ENCODE measurements around the gene IQCF2.
"Not testable (repeated sequence)": the region's sequence is repeated elsewhere in the genome, so short reads cannot be mapped to it uniquely, and the experiment has no call there.

Gene IQCF2

DNA sequence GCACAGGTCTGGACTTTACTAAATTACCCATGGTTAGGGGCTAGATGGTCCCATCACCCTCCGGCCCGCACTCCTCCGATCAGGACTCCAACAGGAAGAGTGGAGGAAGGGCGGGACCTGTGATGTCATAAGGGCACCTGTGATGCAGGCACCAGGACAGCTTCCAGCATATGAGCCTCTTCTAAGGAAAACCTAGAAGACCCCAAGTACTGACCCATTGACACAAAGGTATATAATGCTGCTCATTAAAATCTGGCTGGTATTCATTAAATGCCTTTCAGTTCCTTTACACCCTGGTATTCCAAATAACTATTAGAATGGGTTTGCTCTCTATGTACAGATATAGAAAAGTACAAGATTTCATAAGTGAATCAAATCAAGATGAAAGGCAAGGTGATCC, 14.1 kb downstream of the IQCF2 start, which contains the start of gene IQCF5:
Gene IQCF5, minus strand, starts transcription at position 101 of the 400 bp plus-strand sequence. Its CDS starts 70 bp downstream, at position 31.
- in situ Hi-C loops (cut with MboI; ENCODE audit: low sequenced_read_pairs): no loop called here

DNA sequence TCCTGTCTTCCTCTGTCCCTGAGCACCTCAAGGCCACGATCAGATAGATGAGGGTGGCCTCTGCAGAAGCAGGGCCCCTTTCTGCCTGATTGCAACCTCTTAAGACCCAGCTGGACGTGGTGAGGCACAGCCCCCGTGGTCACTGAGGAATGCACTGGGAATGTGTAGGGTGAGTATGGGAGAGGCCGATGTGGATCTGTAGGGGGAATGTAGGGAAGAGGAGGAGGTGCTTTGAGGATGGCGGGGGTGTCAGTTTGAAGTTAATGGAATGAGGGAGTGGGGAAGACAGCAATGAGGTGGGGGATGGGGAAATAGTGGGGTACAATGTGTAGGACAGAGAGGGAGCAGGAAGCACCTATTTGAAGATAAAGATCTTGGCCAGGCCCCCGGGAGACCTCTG, 14.8 kb downstream of the IQCF2 start:
- in situ Hi-C loops (cut with MboI; ENCODE audit: low sequenced_read_pairs): no loop called here

- in situ Hi-C loops (cut with MboI; ENCODE audit: low sequenced_read_pairs): no loop called here
Observed at GRCh38 chr3:51879937-51880336, 18.5 kb downstream of the IQCF2 start.

DNA sequence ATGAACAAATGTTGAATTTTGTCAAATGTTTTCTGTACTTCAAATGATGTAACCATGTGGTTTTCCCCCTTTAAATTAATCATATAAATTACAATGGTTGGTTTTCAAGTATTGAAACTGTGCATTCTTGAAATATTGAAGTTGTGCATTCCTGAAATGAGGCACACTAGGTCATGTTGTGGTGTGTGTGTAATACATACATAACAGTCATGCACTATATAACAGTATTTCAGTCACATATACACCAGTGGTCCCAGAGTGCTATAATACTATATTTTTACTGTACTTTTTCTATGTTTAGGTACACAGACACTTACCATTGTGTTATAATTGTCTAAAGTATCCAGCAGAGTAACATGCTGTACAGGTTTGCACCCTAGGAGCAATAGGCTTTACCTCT, 25.0 kb downstream of the IQCF2 start:
- in situ Hi-C loops (cut with MboI; ENCODE audit: low sequenced_read_pairs): no loop called here

GRCh38 chr3:51887620-51888019, 26.2 kb downstream of the IQCF2 start:
- in situ Hi-C loops (cut with MboI; ENCODE audit: low sequenced_read_pairs): no loop called here

DNA sequence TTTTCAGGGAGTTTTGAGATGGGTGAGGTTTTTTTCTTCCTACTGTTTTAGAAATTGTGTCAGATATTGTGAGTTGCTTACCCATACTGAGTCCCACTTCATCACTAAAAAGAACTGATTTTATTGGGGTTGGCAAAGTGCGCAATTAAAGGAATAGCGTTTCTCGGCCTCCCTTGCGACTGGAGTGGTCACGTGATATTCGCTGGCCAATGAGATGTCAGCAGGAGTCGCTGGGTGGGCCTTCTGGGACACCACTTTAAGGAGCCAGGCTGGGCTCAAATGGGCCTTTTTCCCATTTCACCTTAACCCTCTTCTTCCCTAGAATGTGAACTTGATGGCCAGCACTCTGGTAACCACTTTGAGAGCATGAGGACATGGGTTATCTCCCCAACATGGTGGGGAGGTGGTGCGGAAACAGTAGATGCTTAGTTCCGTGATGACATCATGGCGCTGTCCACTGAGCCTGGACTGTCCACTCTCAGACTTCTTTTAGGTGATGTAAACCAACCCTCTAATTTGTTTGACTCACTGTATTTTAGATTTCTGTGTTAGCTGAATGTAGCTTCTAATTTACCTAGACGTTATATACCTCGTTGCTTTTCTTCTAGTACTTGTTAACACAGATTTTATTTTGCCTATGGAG, 27.2 kb downstream of the IQCF2 start:
- in situ Hi-C loops (cut with MboI; ENCODE audit: low sequenced_read_pairs): no loop called here

DNA sequence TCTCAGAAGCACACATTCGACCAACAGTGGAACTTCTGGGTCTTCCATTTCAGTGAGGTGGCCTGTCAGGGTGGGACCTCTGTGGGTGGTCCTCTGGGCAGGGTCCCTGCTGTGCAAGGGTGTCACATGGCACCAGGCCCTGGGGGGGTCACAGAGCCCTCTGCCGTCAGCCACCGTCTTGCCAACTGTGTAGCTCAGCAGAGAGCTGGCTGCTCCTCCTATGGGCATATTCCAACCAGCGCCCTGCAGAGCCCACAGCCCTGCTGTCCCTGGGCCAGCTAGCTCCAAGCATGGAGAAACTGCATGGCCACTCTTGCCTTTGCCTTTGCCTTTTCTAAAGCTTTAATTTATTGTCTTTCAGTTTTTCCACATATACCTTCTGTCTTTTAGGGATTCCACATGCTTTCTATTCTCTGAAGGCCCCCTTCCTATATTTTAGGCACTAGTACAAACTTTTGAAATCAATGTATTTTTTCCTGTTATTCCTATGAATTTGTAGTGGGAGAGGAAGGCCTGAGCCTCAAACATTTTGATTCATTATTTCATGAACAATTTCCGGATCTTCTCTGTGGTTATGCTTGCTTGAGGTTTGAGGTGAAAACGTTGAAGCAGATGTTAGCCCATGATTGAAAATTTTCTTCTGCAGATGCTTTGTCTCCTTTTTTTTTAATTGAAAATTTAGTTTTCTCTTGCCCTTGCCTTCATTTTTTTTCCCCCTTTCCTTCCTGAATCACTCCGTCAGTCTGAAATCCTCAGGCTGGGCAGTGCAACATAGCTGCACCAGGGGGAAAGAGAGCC, 30.0 kb downstream of the IQCF2 start:
- in situ Hi-C loops (cut with MboI; ENCODE audit: low sequenced_read_pairs): no loop called here

DNA sequence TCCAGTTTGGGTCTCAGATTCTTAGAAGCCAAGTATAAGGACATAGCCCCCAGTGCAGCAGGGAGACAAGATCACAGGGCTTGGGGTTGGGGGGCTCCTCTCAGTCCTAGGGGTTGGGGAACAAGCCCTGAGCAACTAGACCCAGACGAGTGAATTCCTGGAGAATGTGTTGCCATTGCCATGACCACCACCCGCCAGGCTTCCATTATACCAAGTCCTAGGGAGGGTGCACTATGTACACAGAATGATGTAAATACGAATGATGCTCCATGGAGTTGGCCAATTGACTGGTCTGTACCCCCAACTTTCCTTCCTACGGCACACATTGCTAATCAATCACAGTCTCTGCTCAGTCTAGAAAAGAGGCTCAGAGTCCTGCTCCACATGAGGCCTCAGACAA, 33.0 kb downstream of the IQCF2 start:
- in situ Hi-C loops (cut with MboI; ENCODE audit: low sequenced_read_pairs): no loop called here

GRCh38 chr3:51894939-51895338, 33.5 kb downstream of the IQCF2 start:
- in situ Hi-C loops (cut with MboI; ENCODE audit: low sequenced_read_pairs): no loop called here

GRCh38 chr3:51896607-51897305, 35.3 kb downstream of the IQCF2 start:
- in situ Hi-C loops (cut with MboI; ENCODE audit: low sequenced_read_pairs): no loop called here

DNA sequence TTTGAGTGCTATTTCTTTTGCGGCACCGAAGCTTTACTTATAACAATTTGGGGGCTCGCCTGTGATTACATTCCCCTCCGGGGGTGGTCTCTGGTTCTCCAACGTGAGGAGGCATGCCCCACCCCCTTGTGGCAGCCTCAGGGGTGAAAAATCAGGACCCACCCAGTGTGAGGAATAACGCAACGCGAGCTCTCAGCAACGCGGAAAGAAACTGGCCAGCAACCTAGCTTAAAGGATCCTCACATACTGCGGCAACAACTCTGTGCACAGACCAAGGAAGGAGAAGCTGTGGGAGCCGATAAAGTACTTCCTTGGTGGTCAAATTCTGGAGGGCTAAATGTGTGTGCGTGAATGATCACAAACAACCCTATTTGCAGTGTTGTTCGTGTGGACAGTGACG, 36.0 kb downstream of the IQCF2 start:
- in situ Hi-C loops (cut with MboI; ENCODE audit: low sequenced_read_pairs): no loop called here

GRCh38 chr3:51900043-51900442, 38.6 kb downstream of the IQCF2 start:
- in situ Hi-C loops (cut with MboI; ENCODE audit: low sequenced_read_pairs): not testable (repeated sequence)

DNA sequence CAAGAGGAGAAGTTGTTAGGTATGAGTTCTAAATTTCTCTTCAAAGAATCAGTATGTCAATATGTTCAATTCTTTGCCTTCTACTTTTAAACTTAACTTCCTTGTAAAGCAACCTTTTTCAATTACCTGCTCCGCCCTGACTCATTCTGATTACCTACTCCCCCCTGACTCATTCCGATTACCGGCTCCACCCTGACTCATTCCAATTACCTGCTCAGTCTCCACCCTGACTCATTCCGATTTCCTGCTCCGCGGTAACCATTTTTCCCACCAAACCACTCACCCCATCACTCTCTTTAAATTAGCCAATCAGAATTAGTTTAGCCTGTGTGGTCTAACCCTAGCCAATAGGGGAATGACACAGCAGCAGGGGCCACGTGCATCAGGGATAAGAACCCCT, 40.9 kb downstream of the IQCF2 start:
- in situ Hi-C loops (cut with MboI; ENCODE audit: low sequenced_read_pairs): not testable (repeated sequence)

DNA sequence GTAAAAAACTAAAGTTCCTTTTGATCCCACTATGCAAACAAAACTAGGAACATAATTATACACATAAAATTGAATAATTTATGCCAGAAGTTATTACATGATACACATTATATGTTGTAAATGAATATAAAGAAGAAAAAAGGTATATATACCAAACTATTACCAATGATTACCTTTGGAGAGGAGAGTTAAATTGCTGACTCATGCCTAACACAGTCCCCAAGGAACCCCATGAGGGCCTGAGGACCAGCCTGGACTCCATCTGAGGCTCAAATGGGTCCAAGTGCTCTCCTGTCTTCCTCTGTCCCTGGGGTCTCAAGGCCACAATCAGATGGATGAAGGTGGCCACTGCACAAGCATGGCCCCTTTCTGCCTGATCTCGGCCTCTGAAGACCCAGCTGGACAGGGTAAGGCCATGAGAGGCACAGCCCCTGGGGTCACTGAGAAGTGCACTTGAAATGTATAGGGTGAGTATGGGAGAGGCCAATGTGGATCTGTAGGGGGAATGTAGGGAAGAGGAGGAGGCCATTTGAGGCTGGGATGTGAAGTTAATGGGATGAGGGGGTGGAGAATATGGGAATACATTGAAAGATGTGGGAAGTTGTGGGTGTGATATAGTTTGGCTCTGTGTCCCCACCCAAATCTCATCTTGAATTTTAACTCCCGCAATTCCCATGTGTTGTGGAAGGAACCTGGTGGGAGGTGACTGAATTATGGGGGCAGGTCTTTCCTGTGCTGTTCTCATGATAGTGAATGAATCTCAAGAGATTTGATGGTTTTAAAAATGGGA, 42.8 kb downstream of the IQCF2 start:
- in situ Hi-C loops (cut with MboI; ENCODE audit: low sequenced_read_pairs): no loop called here

- in situ Hi-C loops (cut with MboI; ENCODE audit: low sequenced_read_pairs): no loop called here
Observed at GRCh38 chr3:51908026-51908425, 46.6 kb downstream of the IQCF2 start.

Data from hTERT RPE-1 (cell line).